KMS-11 (cell line): ENCODE results near the gene ZNF582.
A peak's percentile ranks its signal among the peaks of the same experiment; 100 is the strongest.
"Not testable (repeated sequence)": the region's sequence is repeated elsewhere in the genome, so short reads cannot be mapped to it uniquely, and the experiment has no call there.

ENCODE experiments used
- H2AFZ ChIP-seq: fragments of 200-600 bp; sonication (generic); 2 replicates; pipeline ENCODE4 v1.6.1; 2016; ENCODE audit warnings: antibody characterized with exemption, mixed run types, low read depth
- H3K27ac ChIP-seq: fragments of 200-600 bp; sonication (generic); 2 replicates; pipeline ENCODE4 v1.6.1; 2016; ENCODE audit warnings: mild to moderate bottlenecking, mixed run types
- H3K27me3 ChIP-seq: fragments of 200-600 bp; sonication (generic); 2 replicates; pipeline ENCODE4 v1.6.1; 2017; ENCODE audit warnings: mild to moderate bottlenecking, low read depth, mixed run types, moderate library complexity; ENCODE audit not compliant: insufficient read depth
- H3K36me3 ChIP-seq: fragments of 200-600 bp; sonication (generic); 2 replicates; pipeline ENCODE4 v1.6.1; 2017; ENCODE audit warnings: mild to moderate bottlenecking, mixed run types; ENCODE audit not compliant: insufficient read depth
- H3K4me1 ChIP-seq: fragments of 200-600 bp; sonication (generic); 2 replicates; pipeline ENCODE4 v1.6.1; 2016; ENCODE audit warnings: mild to moderate bottlenecking, low read depth, mixed run types; ENCODE audit not compliant: poor library complexity, severe bottlenecking
- H3K4me2 ChIP-seq: fragments of 200-600 bp; sonication (generic); 2 replicates; pipeline ENCODE4 v1.7.0; 2016; ENCODE audit warnings: mild to moderate bottlenecking, mixed run types
- H3K4me3 ChIP-seq: fragments of 200-600 bp; sonication (generic); IDR thresholded peaks from 2 replicates; pipeline ENCODE4 v1.6.1; 2017; ENCODE audit warnings: low read depth, low read length, mixed read lengths; ENCODE audit not compliant: insufficient read depth
- H3K79me2 ChIP-seq: fragments of 200-600 bp; sonication (generic); 2 replicates; pipeline ENCODE4 v1.6.1; 2016; ENCODE audit warnings: low read depth, mixed run types; ENCODE audit not compliant: insufficient read depth
- H3K9ac ChIP-seq: fragments of 200-600 bp; sonication (generic); 2 replicates; pipeline ENCODE4 v1.6.1; 2016; ENCODE audit warnings: mild to moderate bottlenecking, mixed run types
- H4K20me1 ChIP-seq: fragments of 200-600 bp; sonication (generic); 2 replicates; pipeline ENCODE4 v1.6.1; 2016; ENCODE audit warnings: mild to moderate bottlenecking, mixed run types; ENCODE audit not compliant: insufficient read depth
- CTCF ChIP-seq: fragments of 200-600 bp; sonication (generic); conservative IDR thresholded peaks from 2 replicates; pipeline ENCODE4 v1.6.1; 2017; ENCODE audit warnings: low read depth, mild to moderate bottlenecking, antibody characterized with exemption, low read length, moderate library complexity, mixed read lengths

Gene ZNF582

GRCh38 chr19:56348289-56348877 is 45.0 kb downstream of the ZNF582 start:
- no peaks in the 10 kb centered on the region for H3K79me2 ChIP-seq
- no peaks in the 10 kb centered on the region for H3K4me1 ChIP-seq
- 0 out of 2 replicates have a peak, but pooled peaks have one; percentile 25 for TF ChIP-seq CTCF
- H3K27me3 ChIP-seq: no peaks in the 10 kb centered on the region
- H3K27ac ChIP-seq: no peak overlapping the region
- no peaks in the 10 kb centered on the region for H4K20me1 ChIP-seq
- H3K36me3 ChIP-seq: no peaks in the 10 kb centered on the region
- no peak overlapping the region for H2AFZ ChIP-seq
- no peak overlapping the region for H3K9ac ChIP-seq
- H3K4me3 ChIP-seq: no peak overlapping the region
- H3K4me2 ChIP-seq: no peak overlapping the region

GRCh38 chr19:56347163-56347778 is 46.1 kb downstream of the ZNF582 start:
- Histone ChIP-seq H3K4me2 (no peak overlapping the region), H3K27me3 (no peaks in the 10 kb centered on the region), H3K4me1 (no peaks in the 10 kb centered on the region), H3K4me3 (no peak overlapping the region), H3K27ac (no peak overlapping the region), H3K79me2 (no peaks in the 10 kb centered on the region), H3K9ac (no peak overlapping the region), H3K36me3 (no peaks in the 10 kb centered on the region), H4K20me1 (no peaks in the 10 kb centered on the region), H2AFZ (no peak overlapping the region)
- TF ChIP-seq CTCF: no peak

GRCh38 chr19:56341948-56342347 is 51.4 kb downstream of the ZNF582 start:
- Histone ChIP-seq H3K79me2 (no peaks in the 10 kb centered on the region), H3K27me3 (no peaks in the 10 kb centered on the region), H3K9ac (no peak overlapping the region), H3K4me3 (no peak overlapping the region), H3K4me1 (no peaks in the 10 kb centered on the region), H2AFZ (no peak overlapping the region), H3K36me3 (no peaks in the 10 kb centered on the region; the same call in 1 of the 2 replicates), H3K27ac (no peak overlapping the region), H4K20me1 (no peaks in the 10 kb centered on the region), H3K4me2 (no peak overlapping the region)
- no peak for TF ChIP-seq CTCF

GRCh38 chr19:56339031-56339430 is 54.3 kb downstream of the ZNF582 start:
- not testable (repeated sequence) for H3K27me3 ChIP-seq, H3K4me2 ChIP-seq, H2AFZ ChIP-seq, H3K79me2 ChIP-seq, H3K4me1 ChIP-seq, H4K20me1 ChIP-seq, H3K36me3 ChIP-seq, H3K4me3 ChIP-seq, H3K27ac ChIP-seq, H3K9ac ChIP-seq

DNA sequence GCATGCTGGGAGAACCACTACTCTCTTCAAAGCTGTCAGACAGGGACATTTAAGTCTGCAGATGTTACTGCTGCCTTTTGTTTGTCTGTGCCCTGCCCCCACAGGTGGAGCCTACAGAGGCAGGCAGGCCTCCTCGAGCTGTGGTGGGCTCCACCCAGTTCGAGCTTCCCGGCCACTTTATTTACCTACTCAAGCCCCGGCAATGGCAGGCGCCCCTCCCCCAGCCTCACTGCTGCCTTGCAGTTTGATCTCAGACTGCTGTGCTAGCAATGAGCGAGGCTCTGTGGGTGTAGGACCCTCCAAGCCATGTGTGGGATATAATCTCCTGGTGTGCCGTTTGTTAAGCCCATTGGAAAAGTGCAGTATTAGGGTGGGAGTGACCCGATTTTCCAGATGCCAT is 56.3 kb downstream of the ZNF582 start:
- H3K4me1 ChIP-seq, H3K4me2 ChIP-seq, H4K20me1 ChIP-seq, H3K27ac ChIP-seq, H3K4me3 ChIP-seq, H3K36me3 ChIP-seq, H2AFZ ChIP-seq, H3K79me2 ChIP-seq, H3K27me3 ChIP-seq, H3K9ac ChIP-seq: not testable (repeated sequence)

DNA sequence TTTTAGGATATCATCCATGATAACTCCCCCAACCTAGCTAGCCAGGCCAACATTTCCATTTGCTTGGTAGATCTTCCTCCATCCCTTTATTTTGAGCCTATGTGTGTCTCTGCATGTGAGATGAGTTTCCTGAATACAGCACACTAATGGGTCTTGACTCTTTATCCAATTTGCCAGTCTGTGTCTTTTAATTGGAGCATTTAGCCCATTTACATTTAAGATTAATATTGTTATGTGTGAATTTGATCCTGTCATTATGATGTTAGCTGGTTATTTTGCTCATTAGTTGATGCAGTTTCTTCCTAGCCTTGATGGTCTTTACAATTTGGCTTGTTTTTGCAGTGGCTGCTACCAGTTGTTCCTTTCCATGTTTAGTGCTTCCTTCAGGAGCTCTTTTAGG is 58.0 kb downstream of the ZNF582 start:
- H4K20me1 ChIP-seq, H3K36me3 ChIP-seq, H3K4me3 ChIP-seq, H3K27ac ChIP-seq, H3K4me2 ChIP-seq, H2AFZ ChIP-seq, H3K27me3 ChIP-seq, H3K79me2 ChIP-seq, H3K9ac ChIP-seq, H3K4me1 ChIP-seq: not testable (repeated sequence)
